HL-60 (cell line): ENCODE data around the gene HSFX2.
"Not testable (repeated sequence)": the region's sequence is repeated elsewhere in the genome, so short reads cannot be mapped to it uniquely, and the experiment has no call there.

Source experiments
- DNase-seq, 2 experiments: peaks; one replicate each; pipeline ENCODE4 v3.0.0-alpha.2; 2010 to 2020; ENCODE audit warnings: low read depth in 1 of 2, low spot score in 1 of 2
- H3K27ac ChIP-seq: fragments of 250-450 bp; sonication (Bioruptor Pico); replicated peaks from 2 replicates; pipeline ENCODE4 v1.5.1; 2020; ENCODE audit warnings: mild to moderate bottlenecking, moderate library complexity
- H3K27me3 ChIP-seq: fragments of 250-450 bp; sonication (Bioruptor Pico); 2 replicates; pipeline ENCODE4 v1.5.1; 2021; ENCODE audit warnings: mild to moderate bottlenecking, moderate library complexity; ENCODE audit not compliant: insufficient read depth, poor library complexity, severe bottlenecking
- H3K4me3 ChIP-seq: replicated peaks from 2 replicates; pipeline ENCODE4 v1.5.1; 2011; ENCODE audit warnings: mild to moderate bottlenecking, control low read depth, low read length; ENCODE audit not compliant: insufficient read depth
- GABPA ChIP-seq: IDR thresholded peaks from 2 replicates; pipeline ENCODE4 v1.6.1; 2012; ENCODE audit warnings: low read depth
- POLR2AphosphoS5 ChIP-seq: IDR thresholded peaks from 2 replicates; pipeline ENCODE4 v1.6.1; 2012; ENCODE audit warnings: low read depth
- SPI1 ChIP-seq: IDR thresholded peaks from 2 replicates; pipeline ENCODE4 v1.6.1; 2012; ENCODE audit warnings: low read depth, mild to moderate bottlenecking, borderline replicate concordance
- long read RNA-seq: library from polyadenylated mRNA; unstranded; transcript quantifications from one replicate; pipeline ENCODE4 v2.0.0, GENCODE V29; 2020
- TF ChIP-seq, protein P1 (sequence below): IDR thresholded peaks from one replicate; pipeline ENCODE4 v1.5.1; 2011; ENCODE audit warnings: low read length, control low read depth, inconsistent platforms; ENCODE audit not compliant: insufficient read depth
- TF ChIP-seq, protein P2 (sequence below): IDR thresholded peaks from 2 replicates; pipeline ENCODE4 v1.6.1; 2012; ENCODE audit warnings: low read depth; ENCODE audit not compliant: insufficient replicate concordance

HSFX2 gene, protein sequence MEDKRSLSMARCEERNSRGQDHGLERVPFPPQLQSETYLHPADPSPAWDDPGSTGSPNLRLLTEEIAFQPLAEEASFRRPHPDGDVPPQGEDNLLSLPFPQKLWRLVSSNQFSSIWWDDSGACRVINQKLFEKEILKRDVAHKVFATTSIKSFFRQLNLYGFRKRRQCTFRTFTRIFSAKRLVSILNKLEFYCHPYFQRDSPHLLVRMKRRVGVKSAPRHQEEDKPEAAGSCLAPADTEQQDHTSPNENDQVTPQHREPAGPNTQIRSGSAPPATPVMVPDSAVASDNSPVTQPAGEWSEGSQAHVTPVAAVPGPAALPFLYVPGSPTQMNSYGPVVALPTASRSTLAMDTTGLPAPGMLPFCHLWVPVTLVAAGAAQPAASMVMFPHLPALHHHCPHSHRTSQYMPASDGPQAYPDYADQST
- long read RNA-seq, result 0 reads

DNA sequence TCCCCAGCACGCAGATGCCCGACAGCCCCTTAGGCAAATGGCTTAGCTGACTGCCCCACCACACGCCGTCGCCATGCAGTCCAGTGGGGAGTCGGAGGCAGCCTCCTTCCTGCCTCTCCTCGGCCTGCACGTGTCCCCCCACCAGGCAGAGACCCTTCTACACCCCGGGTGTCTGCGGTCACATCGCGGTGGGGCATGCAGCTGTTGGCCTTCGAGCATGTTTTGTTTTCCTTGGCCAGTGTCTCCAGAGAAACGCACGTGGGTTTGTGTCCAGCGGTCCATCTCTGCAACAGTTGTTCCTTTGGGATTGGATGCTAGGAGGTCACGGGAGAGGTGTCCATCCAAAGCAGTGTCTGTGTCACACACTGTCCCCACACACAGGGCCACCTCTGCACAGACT is at the start of gene HSFX2:
TSS of gene HSFX2 (minus strand) at position 101 of the 400 bp plus-strand sequence. CDS start 614 bp downstream, outside the sequence.
- not testable (repeated sequence) for H3K4me3 ChIP-seq, H3K27me3 ChIP-seq, H3K27ac ChIP-seq, DNase-seq

DNA sequence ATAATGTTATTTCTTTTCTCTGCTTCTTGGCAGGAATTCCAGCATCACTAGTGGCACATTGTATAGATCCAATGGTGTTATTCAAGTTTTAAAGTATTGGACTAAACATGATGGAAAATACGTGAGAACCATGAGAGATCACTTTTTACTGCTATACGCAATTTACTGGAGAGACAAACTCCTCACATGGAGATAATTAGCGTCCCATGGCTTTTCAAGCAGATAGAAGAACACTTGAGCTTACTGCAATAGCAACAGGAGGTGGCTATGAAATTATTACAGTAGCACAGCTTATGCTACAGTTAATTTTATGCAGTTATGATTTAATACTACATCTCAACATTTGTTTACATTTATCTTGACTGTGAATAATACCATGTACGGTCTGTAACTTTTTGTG is 48.4 kb upstream of the HSFX2 start:
- no peaks in the 10 kb centered on the region for H3K27me3 ChIP-seq
- H3K27ac ChIP-seq, result no peak overlapping the region
- TF ChIP-seq, protein P1, sequence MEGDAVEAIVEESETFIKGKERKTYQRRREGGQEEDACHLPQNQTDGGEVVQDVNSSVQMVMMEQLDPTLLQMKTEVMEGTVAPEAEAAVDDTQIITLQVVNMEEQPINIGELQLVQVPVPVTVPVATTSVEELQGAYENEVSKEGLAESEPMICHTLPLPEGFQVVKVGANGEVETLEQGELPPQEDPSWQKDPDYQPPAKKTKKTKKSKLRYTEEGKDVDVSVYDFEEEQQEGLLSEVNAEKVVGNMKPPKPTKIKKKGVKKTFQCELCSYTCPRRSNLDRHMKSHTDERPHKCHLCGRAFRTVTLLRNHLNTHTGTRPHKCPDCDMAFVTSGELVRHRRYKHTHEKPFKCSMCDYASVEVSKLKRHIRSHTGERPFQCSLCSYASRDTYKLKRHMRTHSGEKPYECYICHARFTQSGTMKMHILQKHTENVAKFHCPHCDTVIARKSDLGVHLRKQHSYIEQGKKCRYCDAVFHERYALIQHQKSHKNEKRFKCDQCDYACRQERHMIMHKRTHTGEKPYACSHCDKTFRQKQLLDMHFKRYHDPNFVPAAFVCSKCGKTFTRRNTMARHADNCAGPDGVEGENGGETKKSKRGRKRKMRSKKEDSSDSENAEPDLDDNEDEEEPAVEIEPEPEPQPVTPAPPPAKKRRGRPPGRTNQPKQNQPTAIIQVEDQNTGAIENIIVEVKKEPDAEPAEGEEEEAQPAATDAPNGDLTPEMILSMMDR, result no peak
- TF ChIP-seq GABPA, result no peak
- TF ChIP-seq, protein P2, sequence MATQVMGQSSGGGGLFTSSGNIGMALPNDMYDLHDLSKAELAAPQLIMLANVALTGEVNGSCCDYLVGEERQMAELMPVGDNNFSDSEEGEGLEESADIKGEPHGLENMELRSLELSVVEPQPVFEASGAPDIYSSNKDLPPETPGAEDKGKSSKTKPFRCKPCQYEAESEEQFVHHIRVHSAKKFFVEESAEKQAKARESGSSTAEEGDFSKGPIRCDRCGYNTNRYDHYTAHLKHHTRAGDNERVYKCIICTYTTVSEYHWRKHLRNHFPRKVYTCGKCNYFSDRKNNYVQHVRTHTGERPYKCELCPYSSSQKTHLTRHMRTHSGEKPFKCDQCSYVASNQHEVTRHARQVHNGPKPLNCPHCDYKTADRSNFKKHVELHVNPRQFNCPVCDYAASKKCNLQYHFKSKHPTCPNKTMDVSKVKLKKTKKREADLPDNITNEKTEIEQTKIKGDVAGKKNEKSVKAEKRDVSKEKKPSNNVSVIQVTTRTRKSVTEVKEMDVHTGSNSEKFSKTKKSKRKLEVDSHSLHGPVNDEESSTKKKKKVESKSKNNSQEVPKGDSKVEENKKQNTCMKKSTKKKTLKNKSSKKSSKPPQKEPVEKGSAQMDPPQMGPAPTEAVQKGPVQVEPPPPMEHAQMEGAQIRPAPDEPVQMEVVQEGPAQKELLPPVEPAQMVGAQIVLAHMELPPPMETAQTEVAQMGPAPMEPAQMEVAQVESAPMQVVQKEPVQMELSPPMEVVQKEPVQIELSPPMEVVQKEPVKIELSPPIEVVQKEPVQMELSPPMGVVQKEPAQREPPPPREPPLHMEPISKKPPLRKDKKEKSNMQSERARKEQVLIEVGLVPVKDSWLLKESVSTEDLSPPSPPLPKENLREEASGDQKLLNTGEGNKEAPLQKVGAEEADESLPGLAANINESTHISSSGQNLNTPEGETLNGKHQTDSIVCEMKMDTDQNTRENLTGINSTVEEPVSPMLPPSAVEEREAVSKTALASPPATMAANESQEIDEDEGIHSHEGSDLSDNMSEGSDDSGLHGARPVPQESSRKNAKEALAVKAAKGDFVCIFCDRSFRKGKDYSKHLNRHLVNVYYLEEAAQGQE, result no peak
- no peak for DNase-seq
- H3K4me3 ChIP-seq, result no peak overlapping the region

DNA sequence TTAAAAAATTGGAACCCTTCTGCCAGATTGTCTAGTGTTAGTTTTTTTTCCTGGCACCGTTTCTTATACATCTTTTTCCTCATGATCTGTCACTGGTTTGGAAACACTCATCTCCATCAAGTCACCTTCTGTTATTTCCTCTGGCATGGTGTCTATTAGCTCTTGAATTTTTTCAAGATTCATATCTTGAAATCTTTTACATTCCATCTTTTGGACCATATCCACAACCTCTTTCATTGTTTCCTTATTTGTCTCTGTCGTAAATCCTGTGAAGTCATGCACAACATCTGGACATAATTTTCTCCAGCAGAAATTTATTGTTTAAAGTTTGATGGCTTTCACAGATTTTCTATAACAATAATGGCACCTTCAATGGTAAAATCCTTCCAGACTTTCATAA is 46.7 kb upstream of the HSFX2 start:
- TF ChIP-seq SPI1 (no peak), POLR2AphosphoS5 (no peak)
- DNase-seq, result no peak
- Histone ChIP-seq H3K4me3 (no peak overlapping the region), H3K27ac (no peak overlapping the region), H3K27me3 (no peaks in the 10 kb centered on the region)

DNA sequence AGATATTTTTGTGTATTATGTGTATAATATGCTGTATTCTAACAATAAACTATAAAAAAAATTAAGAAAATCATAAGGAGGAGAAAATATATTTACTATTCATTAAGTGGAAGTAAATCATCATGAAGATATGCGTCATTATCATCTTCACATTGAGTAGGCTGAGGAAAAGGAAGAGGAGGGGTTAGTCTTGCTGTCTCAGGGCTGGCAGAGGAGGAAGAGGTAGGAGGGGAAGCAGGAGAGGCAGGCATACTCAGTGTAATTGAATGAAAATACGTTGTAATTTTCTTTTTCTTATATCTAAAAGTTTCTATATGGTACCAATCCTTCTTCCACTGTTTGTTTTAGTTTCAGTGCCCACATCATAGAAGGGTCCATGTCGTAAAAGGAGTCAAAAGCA is 46.3 kb upstream of the HSFX2 start:
- no peak overlapping the region for H3K27ac ChIP-seq
- TF ChIP-seq, protein P2, result no peak
- TF ChIP-seq POLR2AphosphoS5, result no peak
- TF ChIP-seq, protein P1, result no peak
- no peaks in the 10 kb centered on the region for H3K27me3 ChIP-seq
- no peak overlapping the region for H3K4me3 ChIP-seq
- no peak for DNase-seq

DNA sequence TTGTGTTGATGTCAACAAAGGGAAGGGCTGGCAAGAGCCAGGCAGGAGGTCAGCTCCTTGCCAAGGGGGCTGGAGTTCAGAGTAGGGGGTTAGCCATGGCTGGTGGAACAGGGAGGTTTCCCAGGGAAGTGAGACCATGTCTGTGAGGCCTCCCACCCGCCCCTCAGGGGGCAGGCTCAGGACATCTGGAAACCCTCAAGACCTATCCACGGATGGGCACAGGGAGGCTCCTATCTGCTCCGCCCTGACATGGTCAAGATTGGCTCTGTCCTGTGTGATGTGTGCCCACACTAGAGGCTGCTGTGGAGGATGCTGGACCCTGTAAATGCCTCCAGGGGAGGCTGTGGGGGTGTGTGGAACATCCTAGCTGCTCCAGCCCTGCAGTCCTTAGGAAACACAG is 44.5 kb upstream of the HSFX2 start:
- H3K27ac ChIP-seq, result no peak overlapping the region
- no peak overlapping the region for H3K4me3 ChIP-seq
- H3K27me3 ChIP-seq, result no peaks in the 10 kb centered on the region
- TF ChIP-seq, protein P2, result no peak
- TF ChIP-seq POLR2AphosphoS5 (no peak), GABPA (no peak), SPI1 (no peak)
- TF ChIP-seq, protein P1, result no peak
- no peak for DNase-seq
